Keratinocyte (primary cell): ENCODE measurements around the gene RPUSD3.

Experiments
- CTCF ChIP-seq, 3 experiments: IDR thresholded peaks in 1 of 3; conservative IDR thresholded peaks in 1 of 3; optimal IDR thresholded peaks in 1 of 3; 2 replicates in 2 of 3; 3 replicates in 1 of 3; pipeline versions ENCODE3 to v1.5.1; 2011; ENCODE audit warnings: low read length in 3 of 3, mild to moderate bottlenecking in 3 of 3, moderate library complexity in 2 of 3, control low read depth in 1 of 3, inconsistent platforms in 1 of 3; ENCODE audit not compliant: insufficient read depth in 2 of 3; ENCODE audit errors: extremely low read depth in 1 of 3
- EZH2 ChIP-seq: IDR thresholded peaks from one replicate; pipeline ENCODE4 v1.6.1; 2012; ENCODE audit warnings: inconsistent platforms, mild to moderate bottlenecking, low read length, moderate library complexity

- no peak for TF ChIP-seq CTCF (optimal IDR thresholded peaks at IDR 0.05 in 1 of 3, IDR thresholded peaks at IDR 0.05 in 1 of 3, conservative IDR thresholded peaks at IDR 0.05 in 1 of 3; ENCODE audit: extremely low read depth in 1 of 3, insufficient read depth in 2 of 3, low read length in 3 of 3)
- no peak for TF ChIP-seq EZH2
Measured at GRCh38 chr3:9818666-9819335, 25.0 kb downstream of the RPUSD3 start.
